ENCODE measurements around the gene PUS7.
"Not testable (repeated sequence)": the region's sequence is repeated elsewhere in the genome, so short reads cannot be mapped to it uniquely, and the experiment has no call there.

PUS7 gene

DNA sequence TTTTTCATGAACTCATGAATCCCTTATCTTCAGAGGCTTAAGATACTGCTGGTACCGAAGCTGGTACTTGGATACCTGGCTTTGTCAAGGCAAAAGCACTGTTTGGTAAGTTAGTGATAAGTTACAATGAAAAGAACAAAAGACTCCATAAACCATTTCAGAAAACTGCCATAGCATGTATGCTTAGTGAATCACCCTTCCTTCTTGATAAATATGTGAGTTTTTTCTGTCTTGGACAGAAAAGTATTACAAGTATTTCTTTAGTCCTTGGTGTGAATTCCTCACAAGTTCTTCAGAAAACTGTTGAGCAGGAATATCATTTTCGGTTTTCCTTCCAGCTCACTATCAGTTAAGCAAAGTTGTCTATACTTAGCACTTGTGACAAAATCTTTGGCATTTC is 25.6 kb downstream of the PUS7 start:
- no peak for DNase-seq

DNA sequence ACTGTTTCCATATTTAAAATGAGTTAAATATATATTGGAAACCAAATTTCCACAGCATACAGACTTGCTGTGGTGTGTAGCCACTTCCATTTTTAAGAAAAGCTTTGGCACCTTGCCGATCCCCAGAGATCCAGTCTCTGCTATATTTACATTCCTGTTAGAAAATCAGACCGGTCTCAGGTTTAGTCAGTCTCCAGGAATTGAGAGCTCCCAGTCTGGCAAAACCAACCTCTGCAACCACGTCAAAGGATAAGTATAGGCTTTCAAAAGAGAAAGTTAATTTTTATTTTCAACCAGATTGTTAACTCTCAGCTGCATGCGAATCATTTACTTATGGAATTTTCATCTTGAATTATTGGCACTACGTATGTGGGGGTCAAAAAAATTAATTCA is 28.2 kb downstream of the PUS7 start:
- no peak for DNase-seq

DNA sequence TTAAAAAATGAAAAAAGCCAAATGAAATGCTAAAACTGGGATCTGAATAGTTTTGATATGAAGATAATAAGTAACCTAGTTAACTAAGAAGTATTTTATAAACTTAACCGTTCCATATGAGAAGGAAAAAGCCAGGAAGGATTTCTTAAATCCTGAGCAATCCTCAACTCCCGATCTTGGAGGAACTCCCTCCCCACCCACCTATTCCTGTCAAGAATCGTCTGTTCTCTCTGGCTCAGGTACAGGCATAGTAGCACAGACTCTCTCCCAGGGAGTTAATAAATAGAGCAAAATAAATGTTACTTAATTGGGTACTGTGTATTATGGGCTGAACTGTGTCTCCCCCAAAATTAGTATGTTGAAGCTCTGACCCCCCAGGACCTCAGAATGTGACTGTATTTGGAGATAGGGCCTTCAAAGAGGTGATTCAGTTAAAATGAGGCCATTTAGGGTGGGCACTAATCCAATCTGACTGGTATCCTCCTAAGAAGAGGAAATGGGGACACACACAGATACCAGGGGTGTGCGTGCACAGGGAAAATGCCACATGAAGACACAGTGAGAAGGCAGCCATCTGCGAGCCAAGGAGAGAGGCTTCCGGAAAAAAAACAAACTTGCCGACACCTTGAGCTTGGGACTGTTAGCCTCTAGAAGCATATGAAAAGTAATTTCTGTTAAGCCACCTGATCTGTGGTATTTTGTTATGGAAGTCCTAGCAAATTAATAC is 28.7 kb downstream of the PUS7 start:
- DNase-seq, result no peak

GRCh38 chr7:105489409-105489808 is 32.7 kb downstream of the PUS7 start:
- no peak for DNase-seq

GRCh38 chr7:105487579-105488571 is 34.2 kb downstream of the PUS7 start:
- DNase-seq, result no peak

GRCh38 chr7:105480931-105481330 is 41.1 kb downstream of the PUS7 start:
- DNase-seq, result no peak

DNA sequence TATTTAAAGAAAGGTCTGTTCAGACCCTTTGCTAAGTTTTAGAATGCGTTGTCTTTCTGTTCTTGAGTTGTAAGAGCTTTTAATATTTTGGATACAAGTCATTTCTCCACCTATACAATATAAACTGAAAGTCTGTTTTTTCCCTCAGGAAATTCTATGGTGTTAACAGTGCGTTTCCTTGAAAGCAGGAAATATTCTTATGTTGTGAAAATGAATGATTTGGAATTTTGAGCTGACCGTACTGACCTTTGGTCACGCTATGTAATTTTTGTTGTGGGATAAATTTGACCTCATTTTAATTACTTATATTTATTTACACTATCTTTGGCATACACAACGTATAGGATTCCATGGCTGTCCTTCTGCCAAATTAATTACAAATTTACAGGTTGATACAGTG is 43.5 kb downstream of the PUS7 start:
- DNase-seq, result no peak

DNA sequence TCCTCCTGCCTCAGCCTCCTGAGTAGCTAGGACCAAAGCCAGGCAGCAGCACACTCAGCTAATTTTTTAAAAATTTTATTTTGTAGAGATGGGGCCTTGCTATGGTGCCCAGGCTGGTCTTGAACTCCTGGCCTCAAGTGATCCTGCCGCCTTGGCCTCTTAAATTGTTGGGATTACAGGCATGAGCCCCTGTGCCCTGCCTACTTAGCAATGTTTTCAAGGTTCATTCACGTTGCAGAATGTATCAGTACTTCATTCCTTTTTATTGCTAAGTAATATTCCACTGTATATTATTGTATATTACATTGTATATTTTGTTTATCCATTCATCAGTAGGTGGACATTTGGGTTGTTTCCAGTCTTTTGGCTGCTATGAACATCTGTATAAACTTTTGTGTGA is 44.2 kb downstream of the PUS7 start:
- DNase-seq, result no peak

DNA sequence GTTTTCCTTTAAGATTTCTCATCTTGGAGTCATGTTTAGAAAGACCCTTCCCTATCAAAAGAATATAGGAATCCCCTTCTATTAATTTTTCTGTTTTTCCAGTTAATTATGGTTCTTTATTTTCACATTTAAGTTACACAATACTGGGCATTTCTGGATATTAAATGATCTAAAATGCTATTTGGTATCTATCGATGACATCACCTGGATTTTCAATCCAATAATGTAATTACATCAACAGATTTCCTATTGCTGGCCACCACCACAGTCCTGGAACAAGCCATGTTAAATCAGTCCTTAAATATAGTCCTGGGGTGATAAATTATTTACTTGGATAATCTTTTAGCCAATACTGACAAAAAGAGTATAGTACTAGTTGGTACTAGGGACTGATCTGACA is 48.0 kb downstream of the PUS7 start:
- DNase-seq, result no peak

GRCh38 chr7:105473163-105473562 is 48.9 kb downstream of the PUS7 start:
- DNase-seq, result no peak

DNA sequence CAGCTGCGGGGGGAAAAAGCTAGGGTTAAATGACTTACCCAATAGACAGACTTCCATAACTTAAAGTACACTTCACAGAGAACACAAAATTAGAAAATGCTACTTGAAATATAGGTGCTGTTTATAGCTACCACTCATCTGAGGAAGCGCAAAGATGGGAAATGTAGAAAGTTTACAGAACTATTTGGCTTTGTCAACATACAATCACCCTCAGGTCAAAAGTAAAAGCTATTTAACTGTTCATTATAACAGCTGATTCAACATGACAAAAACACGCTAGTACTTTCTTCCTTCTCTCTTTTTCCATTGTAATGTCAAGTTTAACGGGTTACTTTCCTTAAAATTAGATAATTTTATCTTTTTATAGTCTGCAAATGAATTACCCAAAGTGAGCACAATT is 51.2 kb downstream of the PUS7 start:
- no peak for DNase-seq

DNA sequence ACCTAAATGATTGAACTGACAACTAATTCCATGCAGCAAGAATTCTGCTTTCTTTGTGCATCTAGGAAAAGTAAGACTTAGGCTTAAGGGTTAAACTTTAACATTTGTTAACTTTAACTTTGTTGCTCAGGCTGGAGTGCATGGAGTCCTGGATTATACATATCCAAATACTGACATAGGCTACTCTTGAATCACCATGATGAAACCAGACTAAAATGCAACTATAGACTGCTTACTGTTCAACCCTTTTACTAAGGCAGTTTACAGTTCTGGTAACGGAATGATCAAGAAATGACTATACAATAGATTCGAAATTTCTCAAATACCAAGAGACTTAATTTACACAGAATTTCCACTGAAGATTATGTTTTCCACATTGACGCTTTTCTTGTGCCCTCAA is 52.0 kb downstream of the PUS7 start:
- DNase-seq, result no peak

GRCh38 chr7:105462765-105463420 is 59.2 kb downstream of the PUS7 start:
- no peak for DNase-seq

GRCh38 chr7:105461518-105461917 is 60.6 kb downstream of the PUS7 start:
- no peak for DNase-seq

- no peak for DNase-seq
Observed at GRCh38 chr7:105457619-105458225, 64.3 kb downstream of the PUS7 start.

DNA sequence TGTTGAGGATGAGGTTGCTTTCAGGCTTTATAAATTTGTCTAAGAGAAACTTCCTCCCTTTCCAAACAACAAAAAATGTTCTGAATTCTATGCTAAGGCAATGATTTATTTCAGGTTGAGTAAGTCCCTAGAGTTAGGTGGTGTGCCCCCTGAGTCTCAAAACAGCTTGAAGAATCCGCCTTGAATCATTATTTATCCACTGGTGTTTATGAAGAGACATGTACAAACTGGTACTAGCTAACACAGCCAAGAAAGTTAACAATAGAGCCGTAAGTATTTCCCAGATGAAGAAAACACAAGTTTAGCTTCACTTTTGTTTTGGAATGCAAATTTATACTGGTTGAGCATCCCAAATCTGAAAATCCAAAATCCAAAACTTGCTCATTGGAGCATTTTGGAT is 67.2 kb downstream of the PUS7 start:
- no peak for DNase-seq

GRCh38 chr7:105454095-105454747 is 67.8 kb downstream of the PUS7 start:
- DNase-seq, result no peak

DNA sequence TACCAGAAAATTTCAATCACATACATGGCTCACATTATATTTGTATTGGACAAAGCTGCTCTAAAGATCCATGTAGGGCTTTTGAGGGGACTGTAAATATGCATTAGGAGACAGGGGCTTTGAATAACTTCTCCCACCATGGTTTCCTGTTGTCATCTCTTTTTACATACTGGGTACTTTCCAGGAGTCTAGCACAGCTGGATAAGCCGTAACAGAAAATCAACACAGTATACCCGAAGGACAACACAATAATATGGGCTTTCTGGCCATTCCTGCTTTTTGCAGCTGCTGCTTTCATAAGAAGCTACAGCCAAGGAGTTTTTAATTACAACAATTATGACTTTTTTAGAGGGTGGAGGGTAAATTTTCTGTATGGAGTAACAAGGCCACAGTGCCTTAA is 70.0 kb downstream of the PUS7 start:
- DNase-seq, result no peak

GRCh38 chr7:105450870-105451269 is 71.2 kb downstream of the PUS7 start:
- not testable (repeated sequence) for DNase-seq

DNA sequence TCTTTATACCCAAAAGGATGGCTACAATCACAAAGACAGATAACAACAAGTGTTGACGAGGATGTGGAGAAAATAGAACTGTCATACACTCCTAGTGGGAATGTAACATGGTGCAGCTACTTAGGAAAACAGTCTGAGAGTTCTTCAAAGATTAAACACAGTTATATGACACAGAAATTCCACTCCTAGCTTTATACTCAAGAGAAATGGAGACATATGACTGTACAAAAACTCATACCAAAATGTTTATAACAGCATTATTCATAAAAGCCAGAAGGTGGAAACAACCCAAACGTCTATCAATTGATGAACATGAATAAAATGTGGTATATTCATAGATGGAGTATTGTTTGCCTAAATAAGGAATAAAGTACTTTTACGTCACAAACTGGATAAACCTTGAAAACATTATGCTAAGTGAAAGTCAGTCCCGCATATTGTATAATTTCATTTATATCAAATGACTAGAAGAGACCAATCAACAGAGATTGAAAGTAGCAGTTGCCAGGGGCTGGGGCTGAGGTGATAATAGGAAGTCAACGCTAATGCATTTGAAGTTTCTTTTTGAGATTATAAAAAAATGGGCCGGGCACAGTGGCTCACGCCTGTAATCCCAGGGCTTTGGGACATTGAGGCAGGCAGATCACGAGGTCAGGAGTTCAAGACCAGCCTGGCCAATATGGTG is 71.8 kb downstream of the PUS7 start:
- no peak for DNase-seq

DNA sequence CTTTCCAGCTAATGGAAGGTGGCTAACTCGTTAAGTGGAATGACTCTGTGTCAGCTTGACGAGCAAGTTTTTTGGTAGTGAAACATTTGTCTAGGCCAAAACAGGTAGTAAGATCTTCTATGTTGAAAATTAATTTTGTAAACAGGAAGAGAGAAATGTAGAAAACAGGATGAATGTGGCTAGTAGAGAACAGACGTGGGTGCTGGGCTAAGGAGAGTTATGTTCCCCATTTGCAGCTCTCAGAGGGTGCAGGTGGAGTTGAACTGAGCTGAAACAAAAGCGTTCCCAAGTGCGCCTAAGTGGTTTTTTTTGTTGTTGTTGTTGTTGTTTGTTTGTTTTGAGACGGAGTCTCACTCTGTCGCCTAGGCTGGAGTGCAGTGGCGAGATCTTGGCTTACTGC is 73.9 kb downstream of the PUS7 start:
- no peak for DNase-seq

Data from DMS79 (cell line).